Uterus (tissue), 2 donors: Measurements from ENCODE around the gene NEDD4.

ENCODE experiments used
- CTCF ChIP-seq, 4 experiments: fragments of 200-600 bp in 2 of 4; fragments of 450-650 bp in 2 of 4; sonication (generic) in 2 of 4; IDR thresholded peaks; one replicate each; pipeline ENCODE4 v1.5.1; 2016 to 2019; ENCODE audit warnings: antibody characterized with exemption in 4 of 4, mild to moderate bottlenecking in 2 of 4, moderate library complexity in 1 of 4
- POLR2A ChIP-seq, 2 donors: fragments of 450-650 bp; IDR thresholded peaks; one replicate each; pipeline ENCODE4 v1.6.1; 2016; ENCODE audit warnings: antibody characterized with exemption in 2 of 2, mild to moderate bottlenecking in 1 of 2, moderate library complexity in 1 of 2

- TF ChIP-seq CTCF (IDR thresholded peaks at IDR 0.05) (no peak), POLR2A (IDR thresholded peaks at IDR 0.05) (no peak)
Measured at GRCh38 chr15:55824857-55825613, 168.4 kb downstream of the NEDD4 start.
